ENCODE measurements around the gene PLEKHM3. TPM values are rescaled to one million over a fixed set of nuclear protein-coding genes. Genes with fewer than 3 reads are reported as not detected.

PLEKHM3 gene
- total RNA-seq, 1 donor from 2014 or later = 18.5 TPM

GRCh38 chr2:207991944-207992343 lies 33.4 kb downstream of the PLEKHM3 start:
- no peak for DNase-seq

GRCh38 chr2:207990784-207991183 lies 34.5 kb downstream of the PLEKHM3 start:
- DNase-seq = no peak

GRCh38 chr2:207988975-207989374 lies 36.4 kb downstream of the PLEKHM3 start:
- no peak for DNase-seq

GRCh38 chr2:207987025-207987716 lies 38.2 kb downstream of the PLEKHM3 start:
- DNase-seq = no peak

- DNase-seq = no peak
Measured at GRCh38 chr2:207984765-207985480, 40.4 kb downstream of the PLEKHM3 start.

- no peak for DNase-seq
Measured at GRCh38 chr2:207983641-207984042, 41.7 kb downstream of the PLEKHM3 start.

- no peak for DNase-seq
Measured at GRCh38 chr2:207978177-207978948, 47.0 kb downstream of the PLEKHM3 start.

- no peak for DNase-seq
Measured at GRCh38 chr2:207975921-207976320, 49.4 kb downstream of the PLEKHM3 start.

- no peak for DNase-seq
Measured at GRCh38 chr2:207974216-207974605, 51.1 kb downstream of the PLEKHM3 start.

- DNase-seq = no peak
Measured at GRCh38 chr2:207970826-207971180, 54.5 kb downstream of the PLEKHM3 start.

- DNase-seq = no peak
Measured at GRCh38 chr2:207970147-207970825, 55.0 kb downstream of the PLEKHM3 start.

- DNase-seq = no peak
Measured at GRCh38 chr2:207969249-207969648, 56.1 kb downstream of the PLEKHM3 start.

GRCh38 chr2:207967121-207967520 lies 58.2 kb downstream of the PLEKHM3 start:
- no peak for DNase-seq

GRCh38 chr2:207960911-207961310 lies 64.4 kb downstream of the PLEKHM3 start:
- no peak for DNase-seq

GRCh38 chr2:207960090-207960489 lies 65.2 kb downstream of the PLEKHM3 start:
- peak; percentile 29 for DNase-seq

GRCh38 chr2:207956771-207957170 lies 68.6 kb downstream of the PLEKHM3 start:
- no peak for DNase-seq

- DNase-seq = no peak
Measured at GRCh38 chr2:207955456-207955855, 69.9 kb downstream of the PLEKHM3 start.

GRCh38 chr2:207953354-207953753 lies 72.0 kb downstream of the PLEKHM3 start:
- no peak for DNase-seq

- DNase-seq = no peak
Measured at GRCh38 chr2:207952564-207953345, 72.6 kb downstream of the PLEKHM3 start.

- no peak for DNase-seq
Measured at GRCh38 chr2:207951734-207952470, 73.4 kb downstream of the PLEKHM3 start.

- no peak for DNase-seq
Measured at GRCh38 chr2:207950761-207951114, 74.6 kb downstream of the PLEKHM3 start.

Measured in dermis blood vessel endothelial cell (primary cell).